HFFc6 (cell line): Measurements from ENCODE around the gene ENOSF1. TPM values are rescaled to one million over a fixed set of nuclear protein-coding genes. Genes with fewer than 3 reads are reported as not detected.
A peak's percentile ranks its signal among the peaks of the same experiment; 100 is the strongest.

Experiments
- DNase-seq: peaks from one replicate; pipeline ENCODE4 v3.0.0-alpha.2; 2018
- H3K27ac Mint-ChIP-seq: 2 replicates; pipeline ENCODE4 v1.8.0; 2020; ENCODE audit warnings: mild to moderate bottlenecking, mixed read lengths
- H3K27me3 Mint-ChIP-seq: 2 replicates; pipeline ENCODE4 v1.8.0; 2021; ENCODE audit warnings: mild to moderate bottlenecking, moderate library complexity, mixed read lengths; ENCODE audit not compliant: insufficient read depth
- H3K36me3 Mint-ChIP-seq: 2 replicates; pipeline ENCODE4 v1.8.0; 2021; ENCODE audit warnings: low read depth, mixed read lengths
- H3K4me1 Mint-ChIP-seq: 2 replicates; pipeline ENCODE4 v1.8.0; 2020; ENCODE audit warnings: low read depth, mixed read lengths
- H3K4me3 Mint-ChIP-seq: 2 replicates; pipeline ENCODE4 v1.8.0; 2020; ENCODE audit warnings: mild to moderate bottlenecking, moderate library complexity, mixed read lengths
- H3K9me3 Mint-ChIP-seq: 2 replicates; pipeline ENCODE4 v1.8.0; 2020; ENCODE audit warnings: mild to moderate bottlenecking, mixed read lengths
- CTCF ChIP-seq: fragments of 200-600 bp; sonication (generic); IDR thresholded peaks from 2 replicates; pipeline ENCODE4 v1.5.0; 2021; ENCODE audit warnings: antibody characterized with exemption, mild to moderate bottlenecking
- total RNA-seq, 6 experiments: library from RNA; stranded (reverse); fragmentation: NEBNext Ultra II Directional; extraction: Animal tissue kit (Norgen Biotek cat#: 25700); gene quantifications; 2 replicates in 1 of 6; 3 replicates in 5 of 6; pipeline ENCODE4 v1.2.3, GENCODE V29; 2021

Gene ENOSF1
- total RNA-seq, 6 experiments from 2014 or later: 8.3 to 15.7 (median 12.4) TPM

DNA sequence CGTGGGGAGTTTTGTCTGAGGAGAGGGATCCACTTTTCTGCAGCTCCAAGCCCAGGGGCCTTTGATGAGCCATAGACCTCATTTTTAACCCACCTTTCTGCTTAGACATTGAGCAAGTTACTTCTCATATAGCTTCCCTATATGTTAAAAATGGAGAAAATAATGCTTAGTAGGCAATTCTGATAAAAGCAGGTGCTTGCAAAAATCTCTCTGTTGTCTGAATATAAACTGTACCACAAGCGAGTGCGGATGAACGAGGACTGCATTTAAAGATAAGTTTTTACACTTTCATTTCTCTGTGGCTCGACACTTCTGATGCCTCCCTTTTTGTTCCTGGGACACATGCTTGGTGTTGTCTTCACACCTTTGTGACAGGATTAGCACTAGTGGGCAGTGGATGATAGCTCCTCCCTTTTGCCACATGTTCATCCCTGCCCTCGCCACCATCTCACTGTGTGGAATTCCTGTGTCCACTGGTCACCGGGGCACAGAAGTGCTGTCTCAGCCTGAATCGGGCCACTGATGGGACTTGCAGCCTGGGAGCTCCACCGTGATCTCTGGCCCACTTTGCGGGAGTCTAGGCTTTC, 53.4 kb downstream of the ENOSF1 start:
- H3K27ac Mint-ChIP-seq: peak overlapping the region; percentile 88; the same call in 1 of the 2 replicates
- peak overlapping the region; percentile 96 for H3K4me3 Mint-ChIP-seq
- H3K4me1 Mint-ChIP-seq: peaks cover 17% of the 10 kb centered on the region
- H3K27me3 Mint-ChIP-seq: peaks cover 4% of the 10 kb centered on the region
- peaks cover 11% of the 10 kb centered on the region for H3K9me3 Mint-ChIP-seq
- peaks cover 46% of the 10 kb centered on the region for H3K36me3 Mint-ChIP-seq
- no peak for DNase-seq
- TF ChIP-seq CTCF: no peak

GRCh38 chr18:658001-658946, 54.2 kb downstream of the ENOSF1 start:
- H3K27me3 Mint-ChIP-seq: peaks cover 4% of the 10 kb centered on the region
- peaks cover 46% of the 10 kb centered on the region for H3K36me3 Mint-ChIP-seq
- H3K27ac Mint-ChIP-seq: peak overlapping the region; percentile 88
- peak overlapping the region; percentile 96 for H3K4me3 Mint-ChIP-seq
- H3K4me1 Mint-ChIP-seq: peaks cover 17% of the 10 kb centered on the region
- DNase-seq: peak; percentile 87
- no peak for TF ChIP-seq CTCF
- H3K9me3 Mint-ChIP-seq: peaks cover 11% of the 10 kb centered on the region

- peak; percentile 14 for DNase-seq
- Mint-ChIP-seq H3K9me3 (peaks cover 11% of the 10 kb centered on the region), H3K36me3 (peaks cover 46% of the 10 kb centered on the region), H3K4me1 (peaks cover 17% of the 10 kb centered on the region), H3K27me3 (peaks cover 4% of the 10 kb centered on the region), H3K27ac (peak within 1 kb of the TSS; percentile 88), H3K4me3 (peak within 1 kb of the TSS; percentile 96)
- TF ChIP-seq CTCF: peak; percentile 36; the same call in 1 of the 2 replicates
Measured at GRCh38 chr18:657311-658000, 55.0 kb downstream of the ENOSF1 start, which contains the start of gene TYMS. TYMS (plus strand) TSS chr18:657653; CDS start chr18:657743, 90 bp downstream.

- H3K27ac Mint-ChIP-seq: no peak overlapping the region
- no peak for TF ChIP-seq CTCF
- DNase-seq: no peak
- H3K27me3 Mint-ChIP-seq: peaks cover 4% of the 10 kb centered on the region
- H3K4me3 Mint-ChIP-seq: no peak overlapping the region; the same call in 1 of the 2 replicates
- H3K9me3 Mint-ChIP-seq: no peaks in the 10 kb centered on the region; the same call in 1 of the 2 replicates
- peaks cover 28% of the 10 kb centered on the region for H3K36me3 Mint-ChIP-seq
- peaks cover 20% of the 10 kb centered on the region for H3K4me1 Mint-ChIP-seq
Measured at GRCh38 chr18:655445-655844, 57.0 kb downstream of the ENOSF1 start.

GRCh38 chr18:654601-655000, 57.8 kb downstream of the ENOSF1 start:
- Mint-ChIP-seq H3K27ac (no peak overlapping the region), H3K36me3 (peaks cover 19% of the 10 kb centered on the region; the same call in 1 of the 2 replicates), H3K4me1 (peaks cover 25% of the 10 kb centered on the region), H3K27me3 (peaks cover 4% of the 10 kb centered on the region), H3K4me3 (no peak overlapping the region), H3K9me3 (no peaks in the 10 kb centered on the region; the same call in 1 of the 2 replicates)
- no peak for DNase-seq
- TF ChIP-seq CTCF: no peak
